Vagina (tissue), 2 donors: Measurements from ENCODE around the gene TOR2A. TPM values are rescaled to one million over a fixed set of nuclear protein-coding genes. Genes with fewer than 3 reads are reported as not detected.

ENCODE experiments used
- DNase-seq, 2 donors: peaks; one replicate each; pipeline ENCODE4 v3.0.0-alpha.2; 2017; ENCODE audit errors: extremely low spot score in 2 of 2
- H3K27ac ChIP-seq: fragments of 200-600 bp; sonication (generic); one replicate; pipeline ENCODE4 v1.5.1; 2019
- H3K27me3 ChIP-seq: fragments of 200-600 bp; sonication (generic); one replicate; pipeline ENCODE4 v1.5.1; 2019
- H3K36me3 ChIP-seq, 2 donors: fragments of 200-600 bp; sonication (generic); one replicate each; pipeline ENCODE4 v1.5.1; 2017 to 2019
- H3K4me1 ChIP-seq: fragments of 200-600 bp; sonication (generic); one replicate; pipeline ENCODE4 v1.5.1; 2019
- H3K4me3 ChIP-seq, 2 donors: fragments of 200-600 bp; sonication (generic); 1 replicate in 1 of 2; 2 replicates in 1 of 2; pipeline ENCODE4 v1.5.1; 2016 to 2019
- H3K9me3 ChIP-seq: fragments of 200-600 bp; sonication (generic); one replicate; pipeline ENCODE4 v1.5.1; 2019
- CTCF ChIP-seq, 3 experiments: fragments of 450-650 bp in 2 of 3; fragments of 200-600 bp in 1 of 3; sonication (generic) in 1 of 3; IDR thresholded peaks; one replicate each; pipeline ENCODE4 v1.5.1; 2017 to 2019; ENCODE audit warnings: antibody characterized with exemption in 3 of 3, mild to moderate bottlenecking in 2 of 3, moderate library complexity in 2 of 3
- POLR2A ChIP-seq, 2 donors: fragments of 450-650 bp; IDR thresholded peaks; one replicate each; pipeline ENCODE4 v1.6.1; 2017; ENCODE audit warnings: antibody characterized with exemption in 2 of 2, mild to moderate bottlenecking in 2 of 2, moderate library complexity in 2 of 2
- POLR2AphosphoS5 ChIP-seq, 2 donors: sonication (generic); formaldehyde crosslinking; IDR thresholded peaks; one replicate each; pipeline ENCODE4 v1.9.0; 2017; ENCODE audit warnings: antibody characterized with exemption in 2 of 2, mild to moderate bottlenecking in 2 of 2, low read depth in 1 of 2; ENCODE audit not compliant: insufficient read depth in 1 of 2
- intact Hi-C: fragments of 100-400 bp; cut with DNase I; formaldehyde crosslinking; loops from one replicate; pipeline ENCODE4 v1.15.1; 2023
- total RNA-seq: library from RNA; depleted of rRNA; stranded (reverse); fragments of >200 nt; gene quantifications from one replicate; pipeline ENCODE4 v1.2.3, GENCODE V29; 2016

TOR2A gene
- total RNA-seq, 1 donor from 2014 or later = 12.3 TPM

- TF ChIP-seq CTCF (IDR thresholded peaks at IDR 0.05) = no peak
- no peak for TF ChIP-seq POLR2A (IDR thresholded peaks at IDR 0.05)
- TF ChIP-seq POLR2AphosphoS5 (IDR thresholded peaks at IDR 0.05; ENCODE audit: insufficient read depth in 1 of 2, low read depth in 1 of 2) = no peak
- peak overlapping the region; percentile 93 for H3K27ac ChIP-seq
- DNase-seq = no peak
- H3K27me3 ChIP-seq = no peaks in the 10 kb centered on the region
- intact Hi-C loops = loop anchor here (2.0 to 10.0 kb wide), 3 partner anchors 51 to 229 kb away; no protein-coding TSS in a partner anchor
- peaks cover 0 to 12% of the 10 kb centered on the region in 2 donors for H3K36me3 ChIP-seq
- peak overlapping the region; percentile 66 to 79 for H3K4me3 ChIP-seq
- no peaks in the 10 kb centered on the region for H3K9me3 ChIP-seq
- peaks cover 16% of the 10 kb centered on the region for H3K4me1 ChIP-seq
These were observed 797 bp downstream of the TOR2A start for GRCh38 chr9:127734247-127734746.

GRCh38 chr9:127733614-127734013, 1.5 kb downstream of the TOR2A start:
- Histone ChIP-seq H3K36me3 (peaks cover 0 to 12% of the 10 kb centered on the region in 2 donors), H3K4me1 (peaks cover 15% of the 10 kb centered on the region), H3K9me3 (no peaks in the 10 kb centered on the region), H3K27ac (no peak overlapping the region), H3K27me3 (no peaks in the 10 kb centered on the region), H3K4me3 (no peak overlapping the region)
- no peak for TF ChIP-seq POLR2A (IDR thresholded peaks at IDR 0.05)
- no peak for TF ChIP-seq CTCF (IDR thresholded peaks at IDR 0.05)
- TF ChIP-seq POLR2AphosphoS5 (IDR thresholded peaks at IDR 0.05; ENCODE audit: insufficient read depth in 1 of 2, low read depth in 1 of 2) = no peak
- intact Hi-C loops = loop anchor here (2.0 to 10.0 kb wide), 4 partner anchors 37 to 229 kb away; no protein-coding TSS in a partner anchor
- no peak for DNase-seq

GRCh38 chr9:127732444-127732843, 2.6 kb downstream of the TOR2A start:
- no peak overlapping the region for H3K27ac ChIP-seq

GRCh38 chr9:127731938-127732337, 3.2 kb downstream of the TOR2A start:
- no peak overlapping the region for H3K27ac ChIP-seq
- no peaks in the 10 kb centered on the region for H3K27me3 ChIP-seq
- TF ChIP-seq POLR2AphosphoS5 (IDR thresholded peaks at IDR 0.05; ENCODE audit: insufficient read depth in 1 of 2, low read depth in 1 of 2) = no peak
- TF ChIP-seq CTCF (IDR thresholded peaks at IDR 0.05) = no peak
- TF ChIP-seq POLR2A (IDR thresholded peaks at IDR 0.05) = no peak
- intact Hi-C loops = loop anchor here (2.0 to 10.0 kb wide), 3 partner anchors 35 to 227 kb away; no protein-coding TSS in a partner anchor
- H3K4me1 ChIP-seq = peaks cover 15% of the 10 kb centered on the region
- no peak for DNase-seq
- peaks cover 0 to 12% of the 10 kb centered on the region in 2 donors for H3K36me3 ChIP-seq
- H3K4me3 ChIP-seq = no peak overlapping the region
- H3K9me3 ChIP-seq = no peaks in the 10 kb centered on the region

More at GRCh38 chr9:127732444-127732843, 2.6 kb downstream of the TOR2A start:
- no peaks in the 10 kb centered on the region for H3K27me3 ChIP-seq
- no peak overlapping the region for H3K4me3 ChIP-seq
- H3K4me1 ChIP-seq = peaks cover 15% of the 10 kb centered on the region
- H3K9me3 ChIP-seq = no peaks in the 10 kb centered on the region
- DNase-seq = no peak
- TF ChIP-seq POLR2A (IDR thresholded peaks at IDR 0.05) (no peak), CTCF (IDR thresholded peaks at IDR 0.05) (no peak), POLR2AphosphoS5 (IDR thresholded peaks at IDR 0.05; ENCODE audit: insufficient read depth in 1 of 2, low read depth in 1 of 2) (no peak)
- peaks cover 0 to 12% of the 10 kb centered on the region in 2 donors for H3K36me3 ChIP-seq
- intact Hi-C loops = loop anchor here (2.0 to 10.0 kb wide), 3 partner anchors 36 to 228 kb away; no protein-coding TSS in a partner anchor

GRCh38 chr9:127730799-127731410, 4.2 kb downstream of the TOR2A start:
- TF ChIP-seq POLR2A (IDR thresholded peaks at IDR 0.05) (no peak), POLR2AphosphoS5 (IDR thresholded peaks at IDR 0.05; ENCODE audit: insufficient read depth in 1 of 2, low read depth in 1 of 2) (no peak), CTCF (IDR thresholded peaks at IDR 0.05) (no peak)
- H3K4me1 ChIP-seq = peaks cover 15% of the 10 kb centered on the region
- no peak overlapping the region for H3K4me3 ChIP-seq
- no peak for DNase-seq
- no peaks in the 10 kb centered on the region for H3K9me3 ChIP-seq
- H3K36me3 ChIP-seq = peaks cover 0 to 12% of the 10 kb centered on the region in 2 donors
- no peak overlapping the region for H3K27ac ChIP-seq
- intact Hi-C loops = loop anchor here (5.0 to 10.0 kb wide), 2 partner anchors 134 to 226 kb away; no protein-coding TSS in a partner anchor
- H3K27me3 ChIP-seq = no peaks in the 10 kb centered on the region
